Activated naive CD4-positive, alpha-beta T cell (primary cell): ENCODE data around the gene HEXD.
"Not testable (repeated sequence)": the region's sequence is repeated elsewhere in the genome, so short reads cannot be mapped to it uniquely, and the experiment has no call there.

Experiments used
- DNase-seq, 4 experiments: peaks; one replicate each; lab custom pipeline; 2025; lab: John Stamatoyannopoulos, UW

The HEXD gene

DNA sequence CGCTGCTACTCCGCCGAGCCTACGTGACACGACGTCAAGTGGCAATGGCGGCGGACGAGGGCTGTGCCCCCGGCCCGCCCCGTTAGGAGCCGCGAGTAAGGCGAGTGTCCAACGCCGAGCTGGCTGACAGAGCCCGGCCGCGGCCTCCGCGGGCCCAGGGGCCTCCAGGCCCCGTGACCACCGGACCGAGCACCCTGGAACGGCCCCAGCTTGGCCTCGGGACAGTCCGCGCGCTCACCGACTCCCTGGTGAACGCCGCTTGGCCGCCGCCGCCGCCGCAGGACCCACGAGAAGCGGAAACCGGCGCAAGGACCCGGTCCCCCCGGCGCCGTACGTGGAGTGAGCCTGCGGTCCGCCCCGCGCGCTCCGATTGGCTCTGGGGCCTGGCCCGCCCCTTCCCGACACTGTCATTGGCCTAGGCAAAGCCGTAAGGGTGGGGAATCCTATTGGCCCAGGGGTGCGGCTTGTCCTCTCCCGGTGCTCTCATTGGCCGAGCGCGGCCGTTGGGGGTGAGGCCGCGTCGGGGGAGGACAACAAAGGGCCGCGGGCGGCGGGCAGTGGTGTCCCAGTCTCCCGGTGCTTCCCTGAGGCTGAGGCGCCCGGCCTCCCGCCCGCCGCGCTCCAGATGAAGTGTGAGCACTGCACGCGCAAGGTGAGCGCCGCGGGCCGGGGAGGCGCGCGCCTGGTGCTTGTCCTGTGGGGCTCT lies 40.2 kb downstream of the HEXD start, which contains the start of gene NARF:
Gene NARF, plus strand, starts transcription at position 563 of the 706 bp plus-strand sequence. Its CDS starts 63 bp downstream, at position 626.
- peak; percentile 85 to 96 (median 93) for DNase-seq

DNA sequence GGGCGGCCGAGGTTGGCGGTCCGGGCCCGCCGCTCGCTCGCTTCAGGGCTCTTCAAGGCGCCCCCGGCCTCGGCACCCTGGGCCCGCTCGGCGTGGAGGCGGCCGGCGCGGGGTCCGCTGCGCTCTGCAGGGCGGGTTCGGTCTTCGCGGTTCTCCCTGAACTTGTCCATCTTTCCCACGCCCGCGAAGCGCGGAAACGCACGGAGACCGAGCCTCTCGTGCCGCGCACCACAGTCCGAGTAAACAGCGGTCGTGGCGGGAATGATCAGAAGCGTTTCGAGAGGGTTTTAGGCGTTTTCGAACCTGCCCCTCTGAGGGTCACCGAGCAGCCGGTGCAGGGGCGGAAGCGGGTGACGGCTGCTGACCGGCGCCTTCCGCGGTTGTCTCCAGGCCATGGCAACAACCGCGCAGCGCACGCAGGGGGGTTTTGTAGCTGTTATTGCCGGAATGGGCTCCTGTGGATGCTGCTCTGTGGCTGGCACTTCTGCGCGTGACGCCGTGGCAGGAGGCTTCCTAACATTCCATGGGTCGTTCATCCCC lies 40.8 kb downstream of the HEXD start:
- DNase-seq: no peak

DNA sequence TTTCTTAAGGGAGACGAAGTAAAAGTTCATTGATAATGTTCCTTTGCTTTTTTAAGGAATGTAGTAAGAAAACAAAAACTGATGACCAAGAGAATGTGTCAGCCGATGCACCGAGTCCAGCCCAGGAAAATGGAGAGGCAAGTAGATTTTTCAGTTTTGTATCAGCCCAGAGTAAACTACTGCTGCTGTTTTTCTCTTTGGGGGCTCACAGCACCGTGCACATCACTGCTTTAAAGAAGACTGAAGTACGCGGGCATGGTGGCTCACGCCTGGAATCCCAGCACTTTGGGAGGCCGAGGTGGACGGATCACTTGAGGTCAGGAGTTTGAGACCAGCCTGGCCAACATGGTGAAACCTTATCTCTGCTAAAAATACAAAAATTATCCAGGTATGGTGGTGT lies 41.8 kb downstream of the HEXD start:
- not testable (repeated sequence) for DNase-seq

GRCh38 chr17:82461827-82462524 lies 43.8 kb downstream of the HEXD start:
- no peak for DNase-seq

GRCh38 chr17:82463391-82463790 lies 45.2 kb downstream of the HEXD start:
- no peak for DNase-seq

GRCh38 chr17:82463925-82464566 lies 45.9 kb downstream of the HEXD start:
- no peak for DNase-seq

- no peak for DNase-seq
These were observed 46.4 kb downstream of the HEXD start for GRCh38 chr17:82464567-82464929.

- no peak for DNase-seq
These were observed 47.0 kb downstream of the HEXD start for GRCh38 chr17:82465023-82465603.

DNA sequence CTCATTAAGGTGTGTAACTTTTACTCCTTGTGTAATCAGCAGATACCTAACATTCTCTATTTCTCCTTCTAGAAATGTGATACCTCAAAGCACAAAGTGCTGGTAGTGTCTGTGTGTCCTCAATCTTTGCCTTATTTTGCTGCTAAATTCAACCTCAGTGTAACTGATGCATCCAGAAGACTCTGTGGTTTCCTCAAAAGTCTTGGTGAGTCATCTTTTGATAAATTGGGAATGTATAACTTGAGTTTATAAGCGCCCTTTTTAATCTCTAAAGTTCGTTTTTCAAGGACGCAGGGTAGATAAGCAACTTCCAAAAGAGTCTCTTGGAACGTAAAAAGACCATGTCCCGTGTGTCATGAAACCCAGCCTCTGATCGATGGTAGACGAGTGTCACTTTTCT lies 50.5 kb downstream of the HEXD start:
- DNase-seq: no peak

DNA sequence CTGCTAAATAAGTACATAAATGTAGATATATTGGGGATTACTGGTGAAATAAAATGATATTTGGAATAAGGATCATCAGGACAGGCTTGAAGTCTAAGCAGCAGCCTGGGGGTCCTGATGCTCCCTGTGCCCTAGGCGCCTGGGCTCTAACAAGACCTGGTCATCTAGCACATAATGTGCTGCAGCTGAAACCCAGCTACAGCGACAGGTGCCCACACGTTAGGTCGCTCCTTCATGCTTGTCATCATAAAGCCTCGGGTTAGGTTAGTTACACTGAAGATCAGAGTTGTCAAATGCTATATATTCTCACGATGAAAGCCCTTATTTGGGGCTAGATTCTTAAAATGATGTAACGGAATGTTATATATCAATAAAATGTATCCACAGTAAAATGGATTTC lies 51.9 kb downstream of the HEXD start:
- no peak for DNase-seq

DNA sequence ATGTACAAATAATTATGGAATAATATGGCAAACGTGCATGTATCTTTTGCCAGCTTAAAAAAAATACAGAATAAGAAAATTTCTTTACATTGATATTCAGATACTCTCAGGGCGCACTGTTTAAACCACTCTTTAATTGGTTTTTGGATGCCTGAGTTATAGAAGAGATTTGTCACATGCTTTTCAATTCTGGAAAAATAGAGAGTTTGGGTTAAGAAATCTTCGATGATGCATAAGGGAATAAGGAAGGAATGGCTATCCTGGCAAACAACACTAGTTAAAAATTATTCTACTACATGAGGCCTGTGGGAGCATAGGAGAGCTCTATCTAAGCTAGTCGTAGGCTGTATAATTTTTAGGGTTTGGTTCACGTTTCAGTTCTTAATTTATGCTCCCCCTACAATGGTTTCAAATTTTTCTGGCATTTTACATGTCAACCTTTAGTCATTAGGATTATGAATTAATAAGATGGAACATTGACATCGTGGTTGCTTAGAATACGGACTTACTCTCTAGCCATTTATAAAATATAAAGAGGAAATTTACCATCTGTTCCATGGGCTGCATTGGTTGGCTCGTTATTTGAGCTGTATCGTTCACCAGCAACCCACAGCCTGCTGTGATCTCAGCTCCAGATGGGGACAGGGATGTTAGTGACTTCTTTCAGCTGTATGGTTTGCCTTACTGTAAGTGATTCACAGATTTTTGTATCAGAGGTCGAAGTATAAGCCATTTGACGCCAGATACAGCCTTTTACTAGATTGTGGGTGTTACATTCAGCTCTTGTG lies 56.3 kb downstream of the HEXD start:
- no peak for DNase-seq

DNA sequence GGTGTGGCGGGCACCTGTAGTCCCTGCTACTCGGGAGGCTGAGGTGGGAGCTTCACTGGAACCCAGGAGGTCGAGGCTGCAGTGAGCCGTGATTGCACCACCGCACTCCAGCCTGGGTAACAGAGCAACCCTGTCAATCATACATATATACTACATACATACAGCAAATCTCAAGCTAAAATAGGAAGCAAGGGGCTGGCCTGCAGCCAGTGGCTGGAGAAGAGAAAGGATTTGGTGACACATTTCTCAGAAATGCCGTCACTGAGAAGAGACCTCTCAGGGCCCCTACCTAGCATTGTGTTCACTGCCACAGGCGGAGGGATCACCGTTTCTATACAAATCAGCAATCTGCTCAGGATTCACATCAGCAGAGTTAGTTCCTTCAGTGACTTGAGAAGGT lies 57.3 kb downstream of the HEXD start:
- no peak for DNase-seq

- DNase-seq: no peak
These were observed 59.8 kb downstream of the HEXD start for GRCh38 chr17:82477934-82478333.

GRCh38 chr17:82479602-82480001 lies 61.5 kb downstream of the HEXD start:
- DNase-seq: no peak

DNA sequence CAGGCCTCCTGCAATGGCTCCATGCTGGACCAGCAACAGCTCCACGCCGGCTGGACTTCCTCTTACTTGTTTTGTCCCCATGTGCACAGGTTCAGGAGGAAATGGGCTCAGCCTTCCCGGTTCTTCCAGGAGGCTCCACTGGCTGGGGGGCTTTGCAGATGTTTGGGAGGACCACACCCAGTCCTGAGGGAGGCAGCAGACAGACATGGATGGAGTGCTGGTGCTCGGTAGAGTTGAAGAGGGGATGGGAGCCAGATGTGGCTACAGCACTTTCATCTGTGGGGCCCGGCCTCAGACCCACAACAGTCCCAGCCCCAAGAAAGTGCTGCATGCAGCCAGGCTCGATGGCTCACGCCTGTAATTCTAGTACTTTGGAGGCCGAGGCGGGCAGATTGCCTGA lies 62.2 kb downstream of the HEXD start:
- DNase-seq: no peak

- DNase-seq: no peak
These were observed 65.1 kb downstream of the HEXD start for GRCh38 chr17:82483204-82483660.

DNA sequence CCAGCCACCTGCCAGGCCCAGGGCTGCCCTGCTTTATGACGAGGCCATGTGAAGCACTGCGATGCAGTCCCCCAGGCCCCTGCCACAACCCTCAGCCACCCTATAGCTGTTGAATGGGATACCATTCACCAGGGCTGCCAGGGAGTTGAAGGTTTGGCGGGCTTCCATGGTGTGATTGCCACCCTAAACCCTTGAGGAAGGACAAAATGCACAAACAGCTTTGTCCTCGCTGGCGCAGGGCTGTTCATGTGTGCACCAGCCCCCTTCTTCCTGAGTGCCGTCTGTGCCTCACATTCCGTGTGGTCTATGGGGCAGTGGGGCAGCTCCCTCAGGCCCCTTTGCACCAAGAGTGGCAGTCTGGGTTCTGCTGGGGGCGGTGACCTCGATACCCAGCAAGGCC lies 65.7 kb downstream of the HEXD start:
- DNase-seq: no peak

DNA sequence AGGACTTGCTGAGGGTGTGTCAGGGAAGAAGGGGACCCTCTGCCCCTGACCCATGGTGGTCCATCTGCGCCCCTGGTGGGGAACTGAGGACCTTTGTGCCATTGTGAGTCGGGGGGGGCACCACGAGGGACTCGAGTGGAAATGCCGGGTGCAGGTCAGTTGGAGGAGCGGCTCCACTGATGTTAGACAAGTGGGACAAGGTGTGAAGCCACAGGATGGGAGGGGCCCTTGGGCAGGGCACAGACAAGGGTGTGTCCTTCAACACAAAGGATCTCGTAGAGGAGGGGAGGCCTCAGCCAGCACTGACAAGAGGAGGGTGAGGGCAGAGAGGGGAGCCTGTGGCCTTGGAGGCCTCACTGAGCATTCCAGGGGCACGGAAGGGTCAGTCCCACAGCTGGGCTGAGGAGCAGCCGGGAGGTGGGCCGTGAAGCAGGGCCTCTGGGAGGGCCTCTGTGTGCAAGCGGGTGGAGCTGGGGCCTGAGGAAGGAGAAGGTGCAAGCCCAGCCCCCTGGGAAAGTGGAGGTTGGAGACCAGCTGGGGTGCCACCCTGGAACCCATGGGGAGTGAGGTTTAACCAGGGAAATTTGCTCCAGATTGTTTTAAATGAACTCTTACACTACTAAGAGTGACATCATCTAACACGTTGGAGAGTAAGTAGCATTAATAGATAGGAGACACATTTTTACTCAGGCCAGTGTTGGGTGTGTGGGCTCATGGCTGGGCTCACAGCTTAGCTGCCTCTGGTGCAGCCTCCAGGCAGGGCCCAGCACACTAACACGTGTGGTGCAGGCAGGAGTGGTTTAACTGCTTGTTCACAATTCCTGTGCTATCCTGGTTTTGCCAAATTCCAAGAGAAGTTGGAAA lies 68.3 kb downstream of the HEXD start:
- DNase-seq: no peak

DNA sequence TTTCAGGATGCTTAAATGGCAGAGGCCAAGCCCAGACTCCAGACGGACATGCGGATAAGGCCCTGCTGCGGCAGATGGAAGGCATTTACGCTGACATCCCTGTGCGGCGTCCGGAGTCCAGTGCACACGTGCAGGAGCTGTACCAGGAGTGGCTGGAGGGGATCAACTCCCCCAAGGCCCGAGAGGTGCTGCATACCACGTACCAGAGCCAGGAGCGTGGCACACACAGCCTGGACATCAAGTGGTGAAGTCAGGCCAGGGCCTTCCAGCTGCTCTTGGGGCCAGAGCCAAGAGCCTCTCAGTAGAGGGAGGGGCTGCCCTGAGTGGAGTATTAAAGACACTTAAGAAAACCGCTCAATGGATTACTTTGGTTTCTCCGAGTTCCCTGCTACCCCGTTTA lies 69.8 kb downstream of the HEXD start:
- no peak for DNase-seq

DNA sequence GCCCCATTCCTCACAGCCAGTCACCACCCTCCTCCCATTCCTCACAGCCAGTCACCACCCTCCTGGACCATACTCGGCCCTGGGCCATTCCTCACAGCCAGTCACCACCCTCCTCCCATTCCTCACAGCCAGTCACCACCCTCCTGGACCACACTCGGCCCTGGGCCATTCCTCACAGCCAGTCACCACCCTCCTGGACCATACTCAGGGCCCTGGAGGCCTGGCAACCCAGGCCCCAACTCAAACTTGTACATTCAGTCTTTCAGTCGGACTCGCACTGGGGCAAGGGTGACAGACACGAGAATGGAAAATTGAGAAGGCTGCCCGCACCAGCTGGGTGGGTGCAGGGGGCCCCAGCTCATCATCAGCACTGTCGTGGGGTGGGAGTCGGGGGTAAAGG lies 71.0 kb downstream of the HEXD start:
- no peak for DNase-seq
